Spleen (tissue), 11 donors: ENCODE results near the gene ABAT. TPM values are rescaled to one million over a fixed set of nuclear protein-coding genes. Genes with fewer than 3 reads are reported as not detected.
A peak's percentile ranks its signal among the peaks of the same experiment; 100 is the strongest.
"Not testable (repeated sequence)": the region's sequence is repeated elsewhere in the genome, so short reads cannot be mapped to it uniquely, and the experiment has no call there.

Source experiments
- DNase-seq: peaks from one replicate; pipeline ENCODE4 v3.0.0-alpha.2; 2020
- H3K27ac ChIP-seq, 8 donors: fragments of 200-600 bp; sonication (generic) in 7 of 8; 1 replicate in 4 of 8; 2 replicates in 4 of 8; pipeline versions ENCODE4 v1.5.0 to v1.8.0; 2016 to 2021; ENCODE audit warnings: inconsistent platforms in 4 of 8, mild to moderate bottlenecking in 4 of 8, moderate library complexity in 1 of 8
- H3K27me3 ChIP-seq, 7 donors: fragments of 200-600 bp; sonication (generic) in 6 of 7; replicated peaks in 1 of 7; 1 replicate in 4 of 7; 2 replicates in 3 of 7; pipeline versions ENCODE4 v1.5.0 to v1.8.0; 2016 to 2021; ENCODE audit warnings: inconsistent platforms in 3 of 7, mild to moderate bottlenecking in 1 of 7
- H3K36me3 ChIP-seq, 6 donors: fragments of 200-600 bp; sonication (generic) in 5 of 6; 1 replicate in 4 of 6; 2 replicates in 2 of 6; pipeline versions ENCODE4 v1.5.0 to v1.8.0; 2016 to 2021; ENCODE audit warnings: inconsistent platforms in 2 of 6
- H3K4me1 ChIP-seq, 6 donors: fragments of 200-600 bp; sonication (generic) in 5 of 6; 1 replicate in 3 of 6; 2 replicates in 3 of 6; pipeline versions ENCODE4 v1.5.0 to v1.8.0; 2016 to 2021; ENCODE audit warnings: inconsistent platforms in 3 of 6
- H3K4me3 ChIP-seq, 8 donors: fragments of 200-600 bp; sonication (generic) in 7 of 8; 1 replicate in 4 of 8; 2 replicates in 4 of 8; pipeline versions ENCODE4 v1.5.0 to v1.8.0; 2016 to 2021; ENCODE audit warnings: inconsistent platforms in 4 of 8, mild to moderate bottlenecking in 4 of 8, moderate library complexity in 2 of 8
- H3K9me3 ChIP-seq, 8 donors: fragments of 200-600 bp; sonication (generic) in 7 of 8; 1 replicate in 4 of 8; 2 replicates in 4 of 8; pipeline versions ENCODE4 v1.5.0 to v1.8.0; 2016 to 2021; ENCODE audit warnings: inconsistent platforms in 4 of 8
- POLR2A ChIP-seq, 3 donors: fragments of 450-650 bp; IDR thresholded peaks; one replicate each; pipeline ENCODE4 v1.5.1; 2017; ENCODE audit warnings: antibody characterized with exemption in 3 of 3, mild to moderate bottlenecking in 1 of 3
- POLR2AphosphoS5 ChIP-seq, 3 donors: sonication (generic); formaldehyde crosslinking; IDR thresholded peaks; one replicate each; pipeline ENCODE4 v1.5.1; 2017; ENCODE audit warnings: antibody characterized with exemption in 3 of 3
- WGBS, 5 donors: extraction: QIAGEN DNeasy Blood & Tissue Kit in 3 of 5; methylation state at CpG; one replicate each; pipeline versions ENCODE4 v1.1.5 to v1.1.7; 2013 to 2018; 5-methylcytosine and 5-hydroxymethylcytosine counted together
- intact Hi-C: fragments of 100-400 bp; cut with DNase I; formaldehyde crosslinking; loops from one replicate; pipeline ENCODE4 v1.15.0; 2023; ENCODE audit warnings: low total_unique reads
- polyA plus RNA-seq, 3 donors: library from polyadenylated mRNA; stranded (reverse); fragments of 200-250 nt; gene quantifications; one replicate each; pipeline ENCODE4 v1.2.1, GENCODE V29; 2013
- total RNA-seq, 7 donors: library from RNA; depleted of rRNA in 3 of 7; stranded (reverse); fragments of >200 nt in 3 of 7; fragmentation: NEBNext Ultra II Directional in 4 of 7; extraction: Animal tissue kit (Norgen Biotek cat#: 25700) in 4 of 7; gene quantifications; one replicate each; pipeline versions ENCODE4 v1.1.0 to v1.2.1, GENCODE V29; 2016 to 2021
- TF ChIP-seq, protein P1 (sequence below), 11 experiments: fragments of 200-600 bp in 7 of 11; fragments of 450-650 bp in 4 of 11; sonication (generic) in 4 of 11; IDR thresholded peaks in 8 of 11; conservative IDR thresholded peaks in 3 of 11; 1 replicate in 7 of 11; 2 replicates in 4 of 11; pipeline versions ENCODE4 v1.4.0 to v1.8.0; 2016 to 2021; ENCODE audit warnings: antibody characterized with exemption in 11 of 11, inconsistent platforms in 4 of 11, mild to moderate bottlenecking in 1 of 11
- donor health status: healthy with polysubstance abuse.
- donor health status: DM: no; HTN: no; CAD: no; lungs with moderate emphysema.
- donor health status: DM: no; HTN: no; CAD: no.
- donor health status: Bipolar disorder and iron deficiency.
- donor health status: healthy.
- donor health status: DM: no; HTN: no; CAD: no.
- donor health status: DM: yes; HTN: yes; CAD: no.

ABAT gene
- total and polyA plus RNA-seq, 10 donors = 3.9 to 13.5 (median 8.3) TPM

- intact Hi-C loops = loop anchor here (5.0 kb wide), 1 partner anchor 69 kb away; the partner anchor contains the start of gene CARHSP1
- TF ChIP-seq, protein P1, sequence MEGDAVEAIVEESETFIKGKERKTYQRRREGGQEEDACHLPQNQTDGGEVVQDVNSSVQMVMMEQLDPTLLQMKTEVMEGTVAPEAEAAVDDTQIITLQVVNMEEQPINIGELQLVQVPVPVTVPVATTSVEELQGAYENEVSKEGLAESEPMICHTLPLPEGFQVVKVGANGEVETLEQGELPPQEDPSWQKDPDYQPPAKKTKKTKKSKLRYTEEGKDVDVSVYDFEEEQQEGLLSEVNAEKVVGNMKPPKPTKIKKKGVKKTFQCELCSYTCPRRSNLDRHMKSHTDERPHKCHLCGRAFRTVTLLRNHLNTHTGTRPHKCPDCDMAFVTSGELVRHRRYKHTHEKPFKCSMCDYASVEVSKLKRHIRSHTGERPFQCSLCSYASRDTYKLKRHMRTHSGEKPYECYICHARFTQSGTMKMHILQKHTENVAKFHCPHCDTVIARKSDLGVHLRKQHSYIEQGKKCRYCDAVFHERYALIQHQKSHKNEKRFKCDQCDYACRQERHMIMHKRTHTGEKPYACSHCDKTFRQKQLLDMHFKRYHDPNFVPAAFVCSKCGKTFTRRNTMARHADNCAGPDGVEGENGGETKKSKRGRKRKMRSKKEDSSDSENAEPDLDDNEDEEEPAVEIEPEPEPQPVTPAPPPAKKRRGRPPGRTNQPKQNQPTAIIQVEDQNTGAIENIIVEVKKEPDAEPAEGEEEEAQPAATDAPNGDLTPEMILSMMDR (IDR thresholded peaks at IDR 0.05 in 8 of 11, conservative IDR thresholded peaks at IDR 0.05 in 3 of 11) = no peak
- no peak for TF ChIP-seq POLR2A (IDR thresholded peaks at IDR 0.05)
- no peak for TF ChIP-seq POLR2AphosphoS5 (IDR thresholded peaks at IDR 0.05)
- WGBS, 5 donors = 1 to 3% (median 2%) methylated on average over 6 of the region's 6 CpGs
- peak overlapping the region in 6 of 8 donors; percentile 61 to 87 (median 84) for H3K27ac ChIP-seq
- peaks cover 0 to 43% (median 16%) of the 10 kb centered on the region in 6 donors for H3K36me3 ChIP-seq
- H3K4me1 ChIP-seq = peaks cover 21 to 64% (median 41%) of the 10 kb centered on the region in 6 donors
- H3K4me3 ChIP-seq = peak overlapping the region; percentile 75 to 100 (median 95)
- no peaks in the 10 kb centered on the region for H3K27me3 ChIP-seq
- no peak for DNase-seq
- no peaks in the 10 kb centered on the region for H3K9me3 ChIP-seq
These were observed 123.7 kb downstream of the ABAT start for GRCh38 chr16:8798174-8798527.

GRCh38 chr16:8798535-8799157 is 124.2 kb downstream of the ABAT start:
- Histone ChIP-seq H3K4me3 (peak overlapping the region; percentile 75 to 100 (median 95)), H3K4me1 (peaks cover 21 to 64% (median 41%) of the 10 kb centered on the region in 6 donors), H3K27me3 (no peaks in the 10 kb centered on the region), H3K9me3 (no peaks in the 10 kb centered on the region), H3K36me3 (peaks cover 0 to 45% (median 21%) of the 10 kb centered on the region in 6 donors), H3K27ac (peak overlapping the region in 6 of 8 donors; percentile 61 to 87 (median 84))
- intact Hi-C loops = loop anchor here (5.0 kb wide), 1 partner anchor 69 kb away; the partner anchor contains the start of gene CARHSP1
- TF ChIP-seq, protein P1 (IDR thresholded peaks at IDR 0.05 in 8 of 11, conservative IDR thresholded peaks at IDR 0.05 in 3 of 11) = no peak
- no peak for TF ChIP-seq POLR2A (IDR thresholded peaks at IDR 0.05)
- no peak for TF ChIP-seq POLR2AphosphoS5 (IDR thresholded peaks at IDR 0.05)
- 50 to 68% (median 66%) methylated on average over 7 of the region's 7 CpGs for WGBS, 5 donors
- DNase-seq = no peak

- H3K27me3 ChIP-seq = no peaks in the 10 kb centered on the region
- no peaks in the 10 kb centered on the region for H3K9me3 ChIP-seq
- TF ChIP-seq POLR2A (IDR thresholded peaks at IDR 0.05) (no peak), POLR2AphosphoS5 (IDR thresholded peaks at IDR 0.05) (no peak)
- TF ChIP-seq, protein P1 (IDR thresholded peaks at IDR 0.05 in 8 of 11, conservative IDR thresholded peaks at IDR 0.05 in 3 of 11) = no peak
- intact Hi-C loops = no loop called here
- H3K27ac ChIP-seq = no peak overlapping the region
- peaks cover 16 to 43% (median 29%) of the 10 kb centered on the region in 6 donors for H3K4me1 ChIP-seq
- H3K4me3 ChIP-seq = no peak overlapping the region
- peaks cover 0 to 62% (median 51%) of the 10 kb centered on the region in 6 donors for H3K36me3 ChIP-seq
- DNase-seq = no peak
- WGBS, 5 donors = 94 to 98% (median 96%) methylated on average over 4 of the region's 4 CpGs
These were observed 127.3 kb downstream of the ABAT start for GRCh38 chr16:8801701-8802100.

DNA sequence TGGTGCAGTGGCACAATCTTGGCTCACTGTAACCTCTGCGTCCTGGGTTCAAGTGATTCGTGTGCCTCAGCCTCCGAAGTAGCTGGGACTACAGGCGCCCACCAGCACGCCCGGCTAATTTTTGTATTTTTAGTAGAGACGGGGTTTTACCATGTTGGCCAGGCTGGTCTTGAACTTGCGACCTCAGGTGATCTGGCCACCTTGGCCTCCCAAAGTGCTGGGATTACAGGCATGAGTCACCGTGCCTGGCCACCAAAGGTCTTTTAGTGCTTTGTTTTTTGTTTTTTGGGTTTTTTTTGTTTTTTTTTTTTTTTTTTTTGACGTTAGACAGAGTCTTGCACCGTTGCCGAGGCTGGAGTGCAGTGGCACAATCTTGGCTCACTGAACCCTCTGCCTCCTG is 129.3 kb downstream of the ABAT start:
- H3K27ac ChIP-seq, DNase-seq, H3K4me3 ChIP-seq, intact Hi-C loops, H3K27me3 ChIP-seq, H3K9me3 ChIP-seq: not testable (repeated sequence)
- H3K4me1 ChIP-seq = peaks cover 10 to 29% (median 19%) of the 10 kb centered on the region in 6 donors
- 89 to 95% (median 93%) methylated on average over 11 to 12 of the region's 12 CpGs for WGBS, 5 donors
- H3K36me3 ChIP-seq = peaks cover 6 to 82% (median 71%) of the 10 kb centered on the region in 6 donors
